HepG2 (cell line): ENCODE data around the gene ADGRG6. TPM values are rescaled to one million over a fixed set of nuclear protein-coding genes. Genes with fewer than 3 reads are reported as not detected.

ENCODE experiments used
- BCL6 ChIP-seq: IDR thresholded peaks from 2 replicates; pipeline ENCODE4 v1.6.1; 2016; ENCODE audit warnings: missing genetic modification reagents, missing compliant biosample characterization
- BORCS8-MEF2B ChIP-seq: sonication (generic); formaldehyde crosslinking; IDR thresholded peaks from 2 replicates; pipeline ENCODE4 v1.8.0; 2022; ENCODE audit warnings: mild to moderate bottlenecking, missing genetic modification reagents
- CBFB ChIP-seq: sonication (generic); formaldehyde crosslinking; IDR thresholded peaks from 2 replicates; pipeline ENCODE4 v1.4.0; 2020; ENCODE audit warnings: missing genetic modification reagents
- GPBP1L1 ChIP-seq: sonication (generic); formaldehyde crosslinking; IDR thresholded peaks from 2 replicates; pipeline ENCODE4 v1.5.0; 2020; ENCODE audit warnings: mild to moderate bottlenecking, missing genetic modification reagents
- GTF3A ChIP-seq: sonication (generic); formaldehyde crosslinking; conservative IDR thresholded peaks from 2 replicates; pipeline ENCODE4 v1.4.0; 2020; ENCODE audit warnings: mild to moderate bottlenecking, missing genetic modification reagents
- NR3C1 ChIP-seq: sonication (generic); formaldehyde crosslinking; IDR thresholded peaks from 2 replicates; pipeline ENCODE4 v1.4.0; 2020; ENCODE audit warnings: missing genetic modification reagents
- ZBTB26 ChIP-seq: IDR thresholded peaks from 2 replicates; pipeline ENCODE4 v1.6.1; 2016; ENCODE audit warnings: missing compliant biosample characterization, missing genetic modification reagents, borderline replicate concordance
- ZBTB4 ChIP-seq: sonication (generic); formaldehyde crosslinking; IDR thresholded peaks from 2 replicates; pipeline ENCODE4 v1.4.0; 2020; ENCODE audit warnings: missing genetic modification reagents, mild to moderate bottlenecking, borderline replicate concordance
- ZFP36L2 ChIP-seq: sonication (generic); formaldehyde crosslinking; IDR thresholded peaks from 2 replicates; pipeline ENCODE4 v1.4.0; 2020; ENCODE audit warnings: missing genetic modification reagents
- ZNF138 ChIP-seq: sonication (generic); formaldehyde crosslinking; IDR thresholded peaks from 2 replicates; pipeline ENCODE4 v1.5.0; 2020; ENCODE audit warnings: mild to moderate bottlenecking, low read depth, missing genetic modification reagents
- ZNF318 ChIP-seq: sonication (generic); formaldehyde crosslinking; IDR thresholded peaks from 2 replicates; pipeline ENCODE4 v1.4.0; 2020; ENCODE audit warnings: mild to moderate bottlenecking, missing genetic modification reagents
- ZNF329 ChIP-seq: sonication (generic); formaldehyde crosslinking; IDR thresholded peaks from 2 replicates; pipeline ENCODE4 v1.9.0; 2021; ENCODE audit warnings: low read depth, mild to moderate bottlenecking, missing genetic modification reagents
- ZNF335 ChIP-seq: sonication (generic); formaldehyde crosslinking; IDR thresholded peaks from 2 replicates; pipeline ENCODE4 v1.4.0; 2020; ENCODE audit warnings: missing genetic modification reagents
- ZNF430 ChIP-seq: sonication (generic); formaldehyde crosslinking; IDR thresholded peaks from 2 replicates; pipeline ENCODE4 v1.9.0; 2021; ENCODE audit warnings: mild to moderate bottlenecking, missing genetic modification reagents
- ZNF879 ChIP-seq: sonication (generic); formaldehyde crosslinking; IDR thresholded peaks from 2 replicates; pipeline ENCODE4 v1.8.1; 2023; ENCODE audit warnings: missing genetic modification reagents
- polyA plus RNA-seq, 8 experiments: library from polyadenylated mRNA; depleted of rRNA in 3 of 8; stranded (reverse) in 7 of 8; unstranded in 1 of 8; fragments of >200 nt; fragmentation: Illumina TruSeq in 4 of 8; extraction: Trizol in 4 of 8; gene quantifications; 2 replicates each; pipeline versions ENCODE4 v1.2.1 to v1.2.3, GENCODE V29; 2011 to 2016; ENCODE audit warnings: low read depth in 4 of 8, missing spikeins in 1 of 8, mixed read lengths in 1 of 8; ENCODE audit not compliant: insufficient read depth in 1 of 8
- total RNA-seq, 5 experiments: library from RNA; depleted of rRNA; stranded (reverse); fragments of >200 nt; fragmentation: Illumina TruSeq; extraction: Trizol; gene quantifications; 2 replicates each; pipeline ENCODE4 v1.2.3, GENCODE V29; 2016; ENCODE audit warnings: low read depth in 1 of 5
- TF ChIP-seq, protein P1 (sequence below): sonication (generic); formaldehyde crosslinking; IDR thresholded peaks from 2 replicates; pipeline ENCODE4 v1.5.0; 2020; ENCODE audit warnings: missing genetic modification reagents

ADGRG6 gene
- total and polyA plus RNA-seq, 2 of the 13 experiments (the other 11 are each of a cell fraction or from before 2014, with no cell fraction given): 129 to 249 TPM

GRCh38 chr6:142265476-142265875 is 36.3 kb upstream of the ADGRG6 start (continued):
- TF ChIP-seq ZBTB26 (no peak), GPBP1L1 (no peak), ZNF335 (CRISPR knock-in tag) (0 out of 2 replicates have a peak, but pooled peaks have one; percentile 35), ZNF879 (CRISPR knock-in tag) (no peak), ZBTB4 (CRISPR knock-in tag) (no peak), ZNF430 (CRISPR knock-in tag) (no peak), GTF3A (CRISPR knock-in tag) (no peak), BORCS8-MEF2B (no peak), ZNF318 (CRISPR knock-in tag) (no peak), CBFB (CRISPR knock-in tag) (no peak), ZNF329 (no peak), ZNF138 (no peak), BCL6 (CRISPR knock-in tag) (peak; percentile 95), NR3C1 (CRISPR knock-in tag) (no peak), ZFP36L2 (CRISPR knock-in tag) (no peak)
- TF ChIP-seq, protein P1, sequence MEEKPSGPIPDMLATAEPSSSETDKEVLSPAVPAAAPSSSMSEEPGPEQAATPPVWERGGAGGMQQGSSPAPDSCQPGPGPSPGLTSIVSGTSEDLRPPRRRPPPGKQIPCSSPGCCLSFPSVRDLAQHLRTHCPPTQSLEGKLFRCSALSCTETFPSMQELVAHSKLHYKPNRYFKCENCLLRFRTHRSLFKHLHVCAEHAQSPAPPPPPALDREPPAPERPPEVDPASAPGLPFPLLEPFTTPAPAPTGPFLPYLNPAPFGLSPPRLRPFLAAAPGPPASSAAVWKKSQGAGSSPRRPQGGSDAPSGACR (CRISPR knock-in tag): no peak
